Activated CD8-positive, alpha-beta T cell treated with anti-CD3 and anti-CD28 coated beads for 36 hours (primary cell): ENCODE data around the gene RAB31. TPM values are rescaled to one million over a fixed set of nuclear protein-coding genes. Genes with fewer than 3 reads are reported as not detected.
"Not testable (repeated sequence)": the region's sequence is repeated elsewhere in the genome, so short reads cannot be mapped to it uniquely, and the experiment has no call there.

ENCODE experiments used
- ATAC-seq: fragments of 200-7000 bp; cut with Tn5 transposase; one replicate; pipeline ENCODE4 v1.10.0; 2021; ENCODE audit warnings: mild to moderate bottlenecking, moderate library complexity
- CTCF ChIA-PET: fragments of 350-600 bp; sonication (Branson Sonifier 250); formaldehyde crosslinking; loops from one replicate; lab custom pipeline; 2021; ENCODE audit warnings: antibody characterized with exemption; lab: Charles Lee
- POLR2A ChIA-PET: fragments of 350-600 bp; sonication (Branson Sonifier 250); formaldehyde crosslinking; loops from one replicate; lab custom pipeline; 2021; ENCODE audit warnings: antibody characterized with exemption; lab: Charles Lee
- DNase-seq: peaks from one replicate; pipeline ENCODE4 v3.0.0-alpha.2; 2020
- H3K27ac Mint-ChIP-seq: one replicate; pipeline ENCODE4 v1.8.0; 2021; ENCODE audit warnings: mild to moderate bottlenecking, mixed read lengths
- H3K27me3 Mint-ChIP-seq: one replicate; pipeline ENCODE4 v1.8.0; 2021; ENCODE audit warnings: mixed read lengths
- H3K36me3 Mint-ChIP-seq: one replicate; pipeline ENCODE4 v1.8.0; 2021; ENCODE audit warnings: low read depth, mixed read lengths
- H3K4me1 Mint-ChIP-seq: one replicate; pipeline ENCODE4 v1.8.0; 2021; ENCODE audit warnings: low read depth, mixed read lengths
- H3K4me3 Mint-ChIP-seq: one replicate; pipeline ENCODE4 v1.8.0; 2021; ENCODE audit warnings: mild to moderate bottlenecking, moderate library complexity, mixed read lengths
- H3K9me3 Mint-ChIP-seq: one replicate; pipeline ENCODE4 v1.8.0; 2021; ENCODE audit warnings: mixed read lengths
- CTCF ChIP-seq: fragments of 200-600 bp; IDR thresholded peaks from one replicate; pipeline ENCODE4 v1.8.0; 2022; ENCODE audit warnings: antibody characterized with exemption, mild to moderate bottlenecking
- intact Hi-C: fragments of 100-400 bp; cut with micrococcal nuclease; formaldehyde crosslinking; loops from one replicate; pipeline ENCODE4 v1.10.0; 2022
- total RNA-seq, 2 experiments: library from RNA; stranded (reverse); gene quantifications; one replicate each; pipeline ENCODE4 v1.2.3, GENCODE V29; 2021

RAB31 gene
- total RNA-seq, 2 experiments from 2014 or later = 0.45 to 0.76 TPM

- no peak for ATAC-seq
- ChIA-PET CTCF (interaction anchor here (1.3 kb wide), 1 partner anchor 8 kb away, joined by 3 read pairs; no protein-coding TSS in a partner anchor), POLR2A (interaction anchor here (0.6 kb wide), 1 partner anchor 787 kb away, joined by 3 read pairs; no protein-coding TSS in a partner anchor)
- peaks cover 5% of the 10 kb centered on the region for H3K27me3 Mint-ChIP-seq
- H3K4me3 Mint-ChIP-seq = no peak overlapping the region
- no peaks in the 10 kb centered on the region for H3K9me3 Mint-ChIP-seq
- H3K36me3 Mint-ChIP-seq = no peaks in the 10 kb centered on the region
- DNase-seq = no peak
- TF ChIP-seq CTCF = no peak
- H3K4me1 Mint-ChIP-seq = no peaks in the 10 kb centered on the region
- intact Hi-C loops = no loop called here
- H3K27ac Mint-ChIP-seq = no peak overlapping the region
Measured at GRCh38 chr18:9765501-9765900, 57.4 kb downstream of the RAB31 start.

GRCh38 chr18:9766076-9766481 is 58.0 kb downstream of the RAB31 start:
- POLR2A ChIA-PET = interaction anchor here (0.6 kb wide), 1 partner anchor 786 kb away, joined by 3 read pairs; no protein-coding TSS in a partner anchor
- no peak overlapping the region for H3K27ac Mint-ChIP-seq
- H3K36me3 Mint-ChIP-seq = no peaks in the 10 kb centered on the region
- intact Hi-C loops = no loop called here
- TF ChIP-seq CTCF = no peak
- DNase-seq (no peak), ATAC-seq (no peak)
- no peak overlapping the region for H3K4me3 Mint-ChIP-seq
- CTCF ChIA-PET = interaction anchor here (1.3 kb wide), 1 partner anchor 9 kb away, joined by 3 read pairs; no protein-coding TSS in a partner anchor
- H3K27me3 Mint-ChIP-seq = peaks cover 5% of the 10 kb centered on the region
- no peaks in the 10 kb centered on the region for H3K9me3 Mint-ChIP-seq
- no peaks in the 10 kb centered on the region for H3K4me1 Mint-ChIP-seq

- POLR2A ChIA-PET = no interaction called here
- H3K36me3 Mint-ChIP-seq = no peaks in the 10 kb centered on the region
- DNase-seq (no peak), ATAC-seq (no peak)
- peaks cover 9% of the 10 kb centered on the region for H3K27me3 Mint-ChIP-seq
- no peak overlapping the region for H3K4me3 Mint-ChIP-seq
- no peak overlapping the region for H3K27ac Mint-ChIP-seq
- TF ChIP-seq CTCF = no peak
- intact Hi-C loops = no loop called here
- CTCF ChIA-PET = no interaction called here
- no peaks in the 10 kb centered on the region for H3K9me3 Mint-ChIP-seq
- no peaks in the 10 kb centered on the region for H3K4me1 Mint-ChIP-seq
Measured at GRCh38 chr18:9766740-9767139, 58.6 kb downstream of the RAB31 start.

GRCh38 chr18:9768071-9768691 is 60.1 kb downstream of the RAB31 start:
- H3K4me3 Mint-ChIP-seq, H3K36me3 Mint-ChIP-seq, H3K4me1 Mint-ChIP-seq, H3K9me3 Mint-ChIP-seq, ATAC-seq, H3K27ac Mint-ChIP-seq, POLR2A ChIA-PET, DNase-seq, intact Hi-C loops, CTCF ChIA-PET: not testable (repeated sequence)
- H3K27me3 Mint-ChIP-seq = peaks cover 15% of the 10 kb centered on the region

GRCh38 chr18:9770111-9770510 is 62.0 kb downstream of the RAB31 start:
- POLR2A ChIA-PET, H3K27ac Mint-ChIP-seq, H3K9me3 Mint-ChIP-seq, ATAC-seq, intact Hi-C loops, H3K4me3 Mint-ChIP-seq, H3K4me1 Mint-ChIP-seq, DNase-seq, H3K36me3 Mint-ChIP-seq: not testable (repeated sequence)
- CTCF ChIA-PET = interaction anchor here (1.0 to 1.4 kb wide), 3 partner anchors 15 to 157 kb away, joined by 3 read pairs; no protein-coding TSS in a partner anchor
- H3K27me3 Mint-ChIP-seq = peaks cover 15% of the 10 kb centered on the region
